Suprapubic skin (tissue), 4 donors: ENCODE measurements around the gene VAT1. TPM values are rescaled to one million over a fixed set of nuclear protein-coding genes. Genes with fewer than 3 reads are reported as not detected.

Experiments used
- DNase-seq, 2 donors: peaks; one replicate each; pipeline ENCODE4 v3.0.0-alpha.2; 2019; ENCODE audit warnings: low spot score in 2 of 2
- H3K27ac ChIP-seq: fragments of 200-600 bp; sonication (generic); one replicate; pipeline ENCODE4 v1.5.1; 2019
- H3K27me3 ChIP-seq: fragments of 200-600 bp; sonication (generic); one replicate; pipeline ENCODE4 v1.5.1; 2019
- H3K36me3 ChIP-seq: fragments of 200-600 bp; sonication (generic); one replicate; pipeline ENCODE4 v1.5.1; 2019
- H3K4me1 ChIP-seq: fragments of 200-600 bp; sonication (generic); one replicate; pipeline ENCODE4 v1.5.1; 2019
- H3K4me3 ChIP-seq: fragments of 200-600 bp; sonication (generic); one replicate; pipeline ENCODE4 v1.5.1; 2019; ENCODE audit warnings: mild to moderate bottlenecking
- H3K9me3 ChIP-seq: fragments of 200-600 bp; sonication (generic); one replicate; pipeline ENCODE4 v1.5.1; 2019
- EP300 ChIP-seq: sonication (generic); formaldehyde crosslinking; IDR thresholded peaks from one replicate; pipeline ENCODE4 v1.6.1; 2017; ENCODE audit warnings: antibody characterized with exemption
- POLR2A ChIP-seq, 2 donors: fragments of 450-650 bp; IDR thresholded peaks; one replicate each; pipeline ENCODE4 v1.6.1; 2017; ENCODE audit warnings: antibody characterized with exemption in 2 of 2, mild to moderate bottlenecking in 2 of 2, moderate library complexity in 2 of 2
- POLR2AphosphoS5 ChIP-seq, 3 donors: sonication (generic); formaldehyde crosslinking; IDR thresholded peaks; one replicate each; pipeline ENCODE4 v1.6.1; 2017; ENCODE audit warnings: antibody characterized with exemption in 3 of 3
- WGBS: methylation state at CpG from one replicate; pipeline ENCODE4 v1.1.5; 2018; 5-methylcytosine and 5-hydroxymethylcytosine counted together
- total RNA-seq, 4 donors: library from RNA; depleted of rRNA; stranded (reverse); fragments of >200 nt; gene quantifications; one replicate each; pipeline ENCODE4 v1.1.0, GENCODE V29; 2016
- TF ChIP-seq, protein P1 (sequence below), 2 donors: fragments of 200-600 bp in 1 of 2; fragments of 450-650 bp in 1 of 2; sonication (generic) in 1 of 2; IDR thresholded peaks; one replicate each; pipeline ENCODE4 v1.5.1; 2016 to 2019; ENCODE audit warnings: antibody characterized with exemption in 2 of 2, mild to moderate bottlenecking in 1 of 2, moderate library complexity in 1 of 2

Gene VAT1
- total RNA-seq, 4 donors from 2014 or later = 125 to 234 (median 188) TPM

DNA sequence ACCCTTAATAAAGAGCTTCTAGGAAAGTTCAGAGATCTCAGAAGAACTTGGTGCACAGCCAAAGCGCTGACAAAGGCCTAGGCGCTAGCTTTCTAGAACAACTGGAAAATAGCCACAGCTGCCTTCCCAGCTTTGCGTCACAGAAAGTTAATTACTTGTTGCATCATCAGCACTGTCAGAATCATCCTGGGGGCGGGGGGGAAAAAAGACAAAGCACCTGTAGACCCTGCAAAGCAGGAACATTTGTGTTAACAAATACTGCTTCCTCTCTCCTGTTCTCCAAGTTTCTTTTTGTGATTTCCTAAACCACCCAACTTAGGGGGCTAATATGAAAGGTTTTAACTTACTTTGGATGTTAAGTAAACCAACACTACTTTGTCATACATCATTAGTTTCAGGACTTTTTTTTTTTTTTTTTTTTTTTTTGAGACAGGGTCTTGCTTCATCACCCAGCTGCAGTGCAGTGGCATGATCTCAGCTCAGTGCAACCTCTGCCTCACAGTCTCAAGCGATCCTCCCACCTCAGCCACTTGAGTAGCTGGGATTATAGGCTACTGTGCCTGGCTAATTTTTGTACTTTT is 53.1 kb downstream of the VAT1 start:
- Histone ChIP-seq H3K4me3 (no peak overlapping the region), H3K36me3 (no peaks in the 10 kb centered on the region), H3K27me3 (no peaks in the 10 kb centered on the region), H3K9me3 (no peaks in the 10 kb centered on the region), H3K4me1 (peaks cover 5% of the 10 kb centered on the region), H3K27ac (no peak overlapping the region)
- TF ChIP-seq, protein P1, sequence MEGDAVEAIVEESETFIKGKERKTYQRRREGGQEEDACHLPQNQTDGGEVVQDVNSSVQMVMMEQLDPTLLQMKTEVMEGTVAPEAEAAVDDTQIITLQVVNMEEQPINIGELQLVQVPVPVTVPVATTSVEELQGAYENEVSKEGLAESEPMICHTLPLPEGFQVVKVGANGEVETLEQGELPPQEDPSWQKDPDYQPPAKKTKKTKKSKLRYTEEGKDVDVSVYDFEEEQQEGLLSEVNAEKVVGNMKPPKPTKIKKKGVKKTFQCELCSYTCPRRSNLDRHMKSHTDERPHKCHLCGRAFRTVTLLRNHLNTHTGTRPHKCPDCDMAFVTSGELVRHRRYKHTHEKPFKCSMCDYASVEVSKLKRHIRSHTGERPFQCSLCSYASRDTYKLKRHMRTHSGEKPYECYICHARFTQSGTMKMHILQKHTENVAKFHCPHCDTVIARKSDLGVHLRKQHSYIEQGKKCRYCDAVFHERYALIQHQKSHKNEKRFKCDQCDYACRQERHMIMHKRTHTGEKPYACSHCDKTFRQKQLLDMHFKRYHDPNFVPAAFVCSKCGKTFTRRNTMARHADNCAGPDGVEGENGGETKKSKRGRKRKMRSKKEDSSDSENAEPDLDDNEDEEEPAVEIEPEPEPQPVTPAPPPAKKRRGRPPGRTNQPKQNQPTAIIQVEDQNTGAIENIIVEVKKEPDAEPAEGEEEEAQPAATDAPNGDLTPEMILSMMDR (IDR thresholded peaks at IDR 0.05) = no peak
- TF ChIP-seq POLR2A (IDR thresholded peaks at IDR 0.05) (no peak), POLR2AphosphoS5 (IDR thresholded peaks at IDR 0.05) (no peak), EP300 (no peak)
- WGBS = 38% methylated on average over 5 of the region's 5 CpGs
- no peak for DNase-seq

DNA sequence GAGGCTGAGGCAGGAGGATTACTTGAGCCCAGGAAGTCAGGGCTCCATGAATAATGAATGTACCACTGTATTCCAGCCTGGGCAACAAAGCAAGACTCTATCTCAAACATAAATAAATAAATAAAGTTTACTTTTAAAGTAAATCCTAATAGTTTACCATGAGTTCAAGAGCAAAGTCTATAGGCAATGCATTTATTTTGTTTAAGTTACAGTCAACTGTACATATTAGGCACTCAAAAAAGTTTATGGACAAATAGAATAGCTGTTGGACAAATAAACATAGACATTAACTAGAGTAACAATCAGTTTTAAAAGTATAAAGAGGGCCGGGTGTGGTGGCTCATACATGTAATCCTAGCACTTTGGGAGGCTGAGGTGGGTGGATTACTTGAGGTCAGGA is 54.3 kb downstream of the VAT1 start:
- no peak overlapping the region for H3K27ac ChIP-seq
- H3K27me3 ChIP-seq = no peaks in the 10 kb centered on the region
- TF ChIP-seq EP300 = no peak
- no peak for TF ChIP-seq POLR2AphosphoS5 (IDR thresholded peaks at IDR 0.05)
- TF ChIP-seq, protein P1 (IDR thresholded peaks at IDR 0.05) = no peak
- TF ChIP-seq POLR2A (IDR thresholded peaks at IDR 0.05) = no peak
- WGBS = 85% methylated on average over 1 of the region's 1 CpG
- H3K4me3 ChIP-seq = no peak overlapping the region
- H3K9me3 ChIP-seq = no peaks in the 10 kb centered on the region
- H3K36me3 ChIP-seq = no peaks in the 10 kb centered on the region
- peaks cover 14% of the 10 kb centered on the region for H3K4me1 ChIP-seq
- DNase-seq = no peak

Other genes with a start within 250 kb of the VAT1 start
- gene VPS25, start 248.9 kb downstream of the VAT1 start, total RNA-seq = 10 to 100 TPM; 49.1 to 66.5 (median 59.0) TPM
- gene WNK4, start 241.8 kb downstream of the VAT1 start, total RNA-seq = 1 to 10 TPM in 1 of 4 donors, under 1 TPM in 2, not detected in 1; 0.40 to 1.1 (median 0.98) TPM
- 10 to 100 TPM; 32.7 to 59.1 (median 49.5) TPM for gene COA3, start 223.7 kb downstream of the VAT1 start, total RNA-seq
- gene CNTD1, start 223.5 kb downstream of the VAT1 start, total RNA-seq = under 1 TPM in 1 of 4 donors, not detected in 3; 0.42 TPM
- 100 to 1,000 TPM in 3 of 4 donors, 10 to 100 TPM in 1; 81.3 to 133 (median 104) TPM for gene BECN1, start 198.1 kb downstream of the VAT1 start, total RNA-seq
- gene PSME3, start 189.0 kb downstream of the VAT1 start, total RNA-seq = 100 to 1,000 TPM in 1 of 4 donors, 10 to 100 TPM in 3; 47.0 to 106 (median 82.8) TPM
- gene AOC2, start 177.8 kb downstream of the VAT1 start, total RNA-seq = 1 to 10 TPM in 3 of 4 donors, under 1 TPM in 1; 0.64 to 5.5 (median 2.1) TPM
- 10 to 100 TPM in 2 of 4 donors, 1 to 10 TPM in 2; 7.6 to 12.7 (median 11.0) TPM for gene AOC3, start 171.2 kb downstream of the VAT1 start, total RNA-seq
- not detected for gene G6PC1, start 121.6 kb downstream of the VAT1 start, total RNA-seq
- gene AARSD1, start 57.9 kb downstream of the VAT1 start, total RNA-seq = 10 to 100 TPM; 13.6 to 25.1 (median 16.9) TPM
- under 1 TPM in 2 of 4 donors, not detected in 2; 0.44 to 0.48 TPM for gene PTGES3L, start 42.3 kb downstream of the VAT1 start, total RNA-seq
- 10 to 100 TPM; 13.9 to 18.9 (median 16.2) TPM for gene RUNDC1, start 41.8 kb downstream of the VAT1 start, total RNA-seq
- 1,000 to 10,000 TPM in 3 of 4 donors, 100 to 1,000 TPM in 1; 968 to 1,986 (median 1,251) TPM for gene RPL27, start 24.0 kb downstream of the VAT1 start, total RNA-seq
- gene IFI35, start 15.6 kb downstream of the VAT1 start, total RNA-seq = 10 to 100 TPM in 3 of 4 donors, 1 to 10 TPM in 1; 9.0 to 18.0 (median 13.7) TPM
- gene RND2, start 2.8 kb upstream of the VAT1 start, total RNA-seq = 1 to 10 TPM in 3 of 4 donors, under 1 TPM in 1; 0.79 to 2.1 (median 1.8) TPM
- gene BRCA1, start 103.0 kb upstream of the VAT1 start, total RNA-seq = 1 to 10 TPM; 4.9 to 8.0 (median 5.3) TPM
- 100 to 1,000 TPM in 1 of 4 donors, 10 to 100 TPM in 3; 75.4 to 102 (median 89.6) TPM for gene NBR1, start 148.8 kb upstream of the VAT1 start, total RNA-seq
- gene TMEM106A, start 189.5 kb upstream of the VAT1 start, total RNA-seq = 1 to 10 TPM; 1.2 to 3.5 (median 1.9) TPM
- gene CCDC200, start 206.2 kb upstream of the VAT1 start, total RNA-seq = not detected
- gene RNU2-1, start 211.6 kb upstream of the VAT1 start, total RNA-seq = not detected